ENCODE results near the gene CFP.
A peak's percentile ranks its signal among the peaks of the same experiment; 100 is the strongest.

- TF ChIP-seq CTCF (IDR thresholded peaks at IDR 0.05) (no peak), POLR2A (IDR thresholded peaks at IDR 0.05; ENCODE audit: low read depth) (no peak), POLR2AphosphoS5 (IDR thresholded peaks at IDR 0.05) (peak; percentile 67 to 73)
Measured at GRCh38 chrX:47581731-47582647, 47.7 kb downstream of the CFP start, which contains the start of gene TIMP1.

Data from esophagus muscularis mucosa (tissue), 3 donors.